Right renal pelvis (tissue), 4 donors: ENCODE measurements around the gene PITPNM3. TPM values are rescaled to one million over a fixed set of nuclear protein-coding genes. Genes with fewer than 3 reads are reported as not detected.

ENCODE experiments used
- DNase-seq, 4 donors: peaks; one replicate each; pipeline ENCODE4 v3.0.0-alpha.2; 2013; ENCODE audit warnings: low read depth in 4 of 4, low spot score in 3 of 4, missing footprints in 1 of 4
- polyA plus RNA-seq, 4 donors: library from polyadenylated mRNA; unstranded; fragments of 120-200 nt; gene quantifications; one replicate each; pipeline ENCODE4 v1.2.1, GENCODE V29; 2013; ENCODE audit not compliant: insufficient read length in 4 of 4

The PITPNM3 gene
- polyA plus RNA-seq, 4 donors: 8.0 to 11.2 (median 9.1) TPM

DNA sequence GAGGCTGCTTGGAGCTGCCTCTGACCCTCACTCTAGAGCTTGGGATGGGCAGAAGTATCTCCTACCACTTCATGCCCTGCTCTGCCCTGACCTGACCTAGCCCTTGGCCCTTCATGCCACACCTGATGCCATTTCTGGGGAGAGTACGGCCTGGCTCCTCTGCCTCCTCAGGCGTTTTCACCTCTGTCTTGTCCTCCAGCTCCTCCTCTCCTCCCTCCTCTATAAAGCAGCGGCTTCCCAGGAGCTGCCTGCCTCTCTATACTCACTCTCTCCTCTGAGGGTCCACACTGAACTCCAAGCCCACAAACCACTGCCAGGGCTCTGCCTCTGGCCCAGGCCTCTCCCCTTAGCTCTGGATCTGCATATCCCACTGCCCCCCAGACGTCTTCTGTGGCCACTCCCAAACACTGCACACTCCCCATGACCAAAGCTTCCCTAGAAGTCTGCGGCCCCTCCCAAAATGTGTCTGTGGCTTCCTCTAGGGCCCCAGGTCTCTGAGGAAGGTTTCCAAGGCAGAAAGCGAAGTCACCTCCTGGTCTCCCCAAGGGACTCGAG lies 52.6 kb downstream of the PITPNM3 start:
- DNase-seq: no peak

DNA sequence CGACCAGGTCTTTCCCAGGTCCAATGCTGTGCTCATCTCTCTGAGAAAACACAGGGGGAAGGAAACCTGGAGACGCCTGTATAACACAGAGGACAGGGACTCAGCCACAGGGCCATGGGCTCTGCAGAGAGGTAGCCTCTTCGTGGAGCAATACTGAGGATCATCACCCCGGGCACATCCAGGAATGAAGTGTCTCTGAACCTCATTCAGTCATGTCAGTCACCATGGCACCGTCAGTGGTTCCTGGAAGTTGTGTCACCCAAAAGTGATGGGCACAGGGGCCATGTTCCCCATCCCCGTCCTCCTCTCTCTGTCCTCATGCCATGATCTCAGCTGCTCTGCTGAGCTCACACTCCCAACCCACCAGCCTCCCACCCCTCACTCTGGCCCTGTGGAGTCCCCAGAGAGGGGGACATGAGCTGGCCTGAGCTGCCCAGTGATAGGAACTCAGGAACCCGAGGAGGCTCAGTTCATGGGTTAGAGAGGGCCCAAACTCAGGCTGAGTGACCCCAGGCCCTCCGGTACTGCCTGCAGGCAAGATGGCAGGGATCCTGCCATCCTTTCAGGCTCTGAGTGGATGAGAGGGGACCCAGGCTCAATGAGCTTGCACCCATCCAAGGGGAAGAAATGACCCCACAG lies 53.4 kb downstream of the PITPNM3 start:
- no peak for DNase-seq

DNA sequence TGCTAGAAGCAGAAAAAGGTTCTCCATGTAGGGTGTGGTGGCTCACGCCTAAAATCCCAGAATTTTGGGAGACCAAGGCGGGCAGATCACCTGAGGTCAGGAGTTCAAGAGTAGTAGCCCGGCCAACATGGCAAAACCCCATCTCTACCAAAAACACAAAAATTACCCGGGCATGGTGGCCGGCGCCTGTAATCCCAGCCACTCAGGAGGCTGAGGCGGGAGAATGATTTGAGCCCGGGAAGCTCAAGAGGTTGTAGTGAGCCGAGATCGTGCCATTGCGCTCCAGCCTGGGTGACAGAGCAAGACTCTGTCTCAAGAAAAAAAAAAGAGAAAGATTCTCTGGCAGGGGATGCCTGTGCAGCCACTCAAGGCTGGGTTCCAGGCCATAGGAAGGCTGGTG lies 54.2 kb downstream of the PITPNM3 start:
- no peak for DNase-seq

DNA sequence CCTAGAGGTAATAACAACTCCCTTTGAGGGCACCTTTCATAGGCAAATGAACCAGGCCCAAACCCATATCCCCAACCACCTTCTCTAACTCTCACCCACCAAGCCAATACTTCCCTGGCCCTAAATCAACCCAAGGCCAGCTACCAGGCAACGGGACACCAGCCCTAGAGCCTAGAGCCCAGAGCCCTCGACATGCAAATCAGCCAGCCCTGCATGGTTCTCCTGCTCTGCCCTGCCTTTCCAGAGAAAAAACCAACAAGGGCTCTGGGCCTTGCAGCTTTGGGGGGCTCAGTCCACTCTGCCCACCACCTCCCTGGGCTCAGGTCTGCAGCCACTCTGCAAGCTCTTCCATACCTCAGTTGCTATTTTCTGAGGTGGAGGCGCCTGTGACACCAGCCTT lies 55.0 kb downstream of the PITPNM3 start:
- DNase-seq: no peak

DNA sequence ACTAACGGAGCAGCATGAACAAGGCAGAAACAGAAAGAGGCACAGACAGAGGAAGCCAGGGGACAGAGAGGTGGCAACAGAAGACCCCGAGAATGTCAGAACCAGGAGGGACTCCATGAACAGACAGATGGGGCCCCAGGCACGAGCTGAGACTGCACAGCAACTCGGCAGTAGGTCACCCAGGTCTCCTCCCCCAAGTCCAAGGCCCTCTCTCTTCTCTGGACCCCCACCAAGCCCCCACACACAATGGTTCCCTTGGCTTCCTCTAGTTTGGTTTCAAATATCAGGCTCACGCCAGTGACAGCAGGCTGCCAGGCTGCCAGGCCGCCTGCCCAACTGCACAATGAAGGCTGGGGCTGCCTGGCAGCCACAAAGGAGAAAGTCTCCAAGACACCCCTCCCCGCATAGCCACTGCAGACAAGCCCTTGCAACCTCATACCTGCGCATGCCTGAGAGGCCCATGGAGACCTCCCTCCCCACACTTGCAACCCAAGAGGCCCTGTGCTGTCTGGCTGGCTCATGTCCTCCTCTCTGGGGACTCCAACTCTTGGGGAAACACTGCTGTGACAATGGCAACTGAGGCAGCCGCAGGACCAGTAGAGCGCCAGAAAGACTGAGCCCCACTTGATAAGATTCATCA lies 57.3 kb downstream of the PITPNM3 start:
- DNase-seq: no peak

DNA sequence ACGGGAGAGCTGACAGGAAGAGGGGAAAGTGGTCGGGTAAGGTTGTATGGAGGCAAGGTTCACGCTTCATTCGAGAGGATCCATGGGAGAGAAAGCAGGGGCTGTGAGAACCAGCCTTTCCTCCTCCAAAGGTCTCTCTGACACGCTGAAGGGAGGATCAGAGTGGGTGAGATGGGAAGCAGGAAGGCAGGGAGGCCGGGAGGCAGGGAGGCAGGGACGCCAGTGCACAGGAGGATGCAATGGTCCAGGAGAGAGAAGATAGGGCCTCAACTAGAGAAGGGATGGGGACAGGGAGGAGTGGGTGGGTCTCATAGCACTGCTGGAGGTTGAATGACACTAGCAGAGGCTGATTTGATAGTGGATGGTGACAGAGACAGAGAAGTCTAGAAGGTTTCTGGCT lies 58.0 kb downstream of the PITPNM3 start:
- no peak for DNase-seq

DNA sequence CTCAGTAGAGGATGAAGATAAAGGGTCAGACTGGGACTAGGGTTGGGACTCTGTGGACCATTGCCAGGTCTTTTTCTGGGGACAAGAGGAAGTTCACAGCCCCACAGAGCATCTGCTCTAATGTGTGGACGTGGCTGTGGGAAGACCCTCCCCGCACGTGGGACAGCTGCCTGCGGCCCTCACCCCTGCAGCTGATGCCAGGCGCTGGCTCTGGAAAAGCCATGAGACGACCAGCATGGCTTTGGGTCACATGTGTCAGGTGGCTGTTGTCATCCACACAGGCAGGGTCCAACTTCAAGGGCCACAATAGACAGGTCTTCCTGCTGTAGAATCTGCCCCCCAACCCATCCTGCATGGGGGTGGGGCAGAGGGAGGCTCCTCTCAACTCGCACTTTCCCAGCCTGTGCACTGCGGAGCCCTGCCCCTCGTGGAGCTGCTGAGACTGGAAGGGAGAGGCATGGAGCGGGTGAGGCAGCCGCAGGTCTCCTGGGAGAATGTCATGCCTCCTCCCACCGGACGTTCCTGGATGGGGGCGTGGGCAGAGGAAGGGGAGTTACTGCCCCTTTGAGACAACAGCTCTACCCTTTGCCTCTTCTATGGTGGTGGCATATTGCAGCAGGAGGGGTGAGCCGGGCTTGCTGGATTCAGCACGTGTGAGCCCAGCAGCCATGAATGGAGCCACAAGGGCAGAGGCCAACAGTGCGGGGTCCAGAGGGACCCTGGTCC lies 58.7 kb downstream of the PITPNM3 start:
- DNase-seq: no peak

DNA sequence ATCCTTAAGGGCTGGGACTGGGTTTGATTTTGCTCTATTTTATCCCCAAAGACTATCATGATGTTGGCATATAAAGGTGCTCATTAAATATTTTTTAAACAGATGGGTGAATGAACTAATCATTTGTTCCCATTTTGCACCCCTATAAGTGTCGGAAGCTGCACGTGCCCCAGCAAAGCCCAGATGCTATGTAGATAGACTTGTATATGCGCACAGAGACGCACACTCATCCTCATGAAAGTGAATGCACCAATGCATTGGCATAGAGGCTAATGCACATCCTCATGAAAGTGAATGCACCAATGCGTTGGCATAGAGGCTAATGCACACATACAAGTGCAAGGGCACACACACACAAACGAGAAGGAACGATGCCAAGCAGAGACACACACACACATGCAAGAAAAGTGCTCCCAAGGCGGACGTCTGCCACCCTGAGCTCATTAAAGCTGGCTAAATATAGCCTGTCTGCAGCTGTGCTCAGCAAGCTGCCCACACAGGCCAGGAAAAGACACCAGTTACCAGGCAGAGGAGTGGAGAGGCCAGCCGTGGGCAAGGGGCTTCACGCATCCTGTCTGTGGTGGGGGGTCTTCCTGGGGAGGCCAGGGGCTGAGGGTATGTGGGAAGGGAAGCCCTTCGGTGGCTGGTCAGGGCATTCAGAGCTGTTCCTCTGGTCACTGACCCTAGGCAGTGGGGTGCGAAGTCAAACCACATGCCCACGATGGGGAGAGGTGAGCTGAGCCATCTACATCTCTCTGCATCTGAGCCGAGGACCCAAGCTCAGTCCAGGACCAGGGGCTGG lies 59.5 kb downstream of the PITPNM3 start:
- no peak for DNase-seq

DNA sequence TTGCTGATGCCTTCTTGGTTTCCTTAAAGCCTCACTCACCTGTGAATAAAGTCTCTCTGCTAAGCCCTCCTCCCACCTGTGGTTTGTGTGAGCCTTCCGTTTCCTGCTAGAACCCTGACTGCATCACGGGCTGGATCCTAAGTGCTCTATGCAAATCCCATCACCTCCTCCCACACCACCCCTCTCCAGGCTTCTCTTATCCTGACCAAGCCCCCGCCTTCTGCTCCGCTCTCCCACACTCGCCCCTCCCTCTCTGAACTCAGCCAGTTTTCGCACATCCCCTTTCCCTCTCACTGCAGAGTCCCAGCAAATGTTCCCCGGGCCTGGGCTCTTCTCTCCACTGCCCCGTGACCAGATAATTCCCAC lies 60.3 kb downstream of the PITPNM3 start:
- peak in 1 of 4 donors; percentile 48 for DNase-seq

DNA sequence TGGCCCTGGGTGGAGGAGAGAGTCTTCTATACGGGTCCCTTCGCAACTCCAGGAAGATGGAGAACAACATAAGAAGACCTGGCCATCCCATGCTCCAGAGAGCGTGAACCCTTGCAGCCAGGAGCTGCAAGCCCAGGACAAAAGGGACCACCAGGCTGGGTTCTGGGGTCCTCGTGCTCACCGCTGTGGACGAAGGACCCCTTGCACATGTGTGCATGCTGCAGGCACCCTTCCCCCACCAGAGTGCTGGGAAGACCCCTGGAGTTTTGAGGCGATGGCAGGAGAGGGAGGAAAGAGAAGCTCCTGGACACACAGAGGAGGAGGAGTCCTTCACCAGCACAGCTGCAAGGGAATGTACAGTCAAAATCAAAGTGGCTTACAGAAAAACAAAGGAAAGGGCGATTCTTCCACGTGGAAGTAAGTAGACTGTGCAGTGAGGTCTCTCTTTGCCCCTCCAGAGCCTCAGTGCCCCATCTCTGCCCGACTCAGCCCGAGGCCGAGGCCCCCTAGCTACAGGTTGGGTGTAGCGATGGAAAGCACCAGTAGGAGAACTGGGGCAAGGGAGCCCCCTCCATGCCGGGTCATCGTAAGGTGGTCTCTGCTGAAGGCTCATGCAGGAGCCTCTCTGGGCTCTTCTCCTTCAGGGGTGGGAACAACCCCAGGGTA lies 60.8 kb downstream of the PITPNM3 start:
- DNase-seq: no peak

DNA sequence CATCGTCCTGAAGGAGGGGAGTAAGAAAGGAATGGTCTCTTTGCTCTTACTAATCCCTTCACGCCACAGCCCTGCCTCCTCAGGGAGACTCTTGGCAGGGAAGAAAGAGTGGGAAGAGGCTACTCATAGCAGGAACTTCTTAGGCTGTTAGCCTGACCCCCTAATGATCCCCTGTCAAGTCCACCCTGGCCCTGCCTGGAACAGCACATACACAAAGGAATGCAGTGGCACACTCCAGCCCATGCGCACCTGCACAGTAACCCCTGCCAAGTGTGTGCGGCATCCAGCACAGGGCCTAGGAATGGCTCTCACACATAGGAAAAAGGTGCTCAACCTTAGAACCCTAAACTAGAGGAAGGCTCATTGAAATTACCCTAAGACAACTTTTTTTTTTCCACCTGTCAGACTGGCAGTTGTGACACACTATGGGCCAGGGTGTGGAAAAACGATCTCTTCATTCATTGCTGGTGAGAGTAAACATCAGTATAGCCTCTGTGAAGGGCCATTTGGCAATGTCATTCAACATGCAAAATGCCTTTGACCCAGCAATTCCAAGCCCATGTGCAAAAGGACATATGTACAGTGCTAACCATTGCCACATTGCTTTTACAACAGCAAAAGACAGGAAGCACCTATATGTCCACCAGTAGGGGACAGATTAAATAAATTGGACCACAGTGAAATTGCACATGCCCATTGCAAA lies 62.0 kb downstream of the PITPNM3 start:
- no peak for DNase-seq

DNA sequence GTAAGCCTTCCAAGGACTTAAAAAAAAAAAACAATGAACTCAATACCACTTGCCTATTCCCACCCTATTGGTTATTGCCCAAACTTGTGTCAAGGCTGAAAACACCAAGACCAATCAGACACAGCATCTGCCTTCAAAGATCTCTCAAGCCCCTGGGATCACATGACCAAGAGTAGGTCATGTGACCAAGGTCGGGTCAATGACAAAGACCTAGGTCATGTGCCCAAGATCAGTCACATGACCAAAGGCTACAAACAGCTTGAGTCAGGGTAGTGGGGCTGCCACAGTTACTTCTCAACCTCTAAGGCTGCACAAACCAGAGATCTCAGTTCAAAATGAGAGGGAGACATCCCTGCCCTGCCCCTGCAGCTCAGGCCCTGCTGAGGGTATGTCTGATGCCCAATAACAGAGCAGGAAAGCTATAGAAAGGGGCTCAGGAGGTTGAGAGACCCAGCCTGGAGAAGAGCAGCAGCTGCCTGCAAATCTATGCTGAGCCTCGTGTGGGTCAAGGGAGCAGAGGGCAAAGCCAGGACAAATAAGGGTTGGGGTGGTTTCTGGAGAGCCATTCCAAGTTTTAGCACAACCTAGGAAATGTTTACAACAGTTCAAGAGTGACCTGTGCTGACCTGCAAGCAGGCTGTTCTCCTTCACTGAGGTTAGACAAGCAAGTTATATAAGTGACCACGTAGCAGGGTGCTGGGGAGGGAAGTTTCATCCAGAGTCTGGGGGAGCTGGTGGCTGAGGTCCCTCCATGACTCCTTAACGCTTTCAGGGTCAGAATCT lies 63.3 kb downstream of the PITPNM3 start:
- no peak for DNase-seq

DNA sequence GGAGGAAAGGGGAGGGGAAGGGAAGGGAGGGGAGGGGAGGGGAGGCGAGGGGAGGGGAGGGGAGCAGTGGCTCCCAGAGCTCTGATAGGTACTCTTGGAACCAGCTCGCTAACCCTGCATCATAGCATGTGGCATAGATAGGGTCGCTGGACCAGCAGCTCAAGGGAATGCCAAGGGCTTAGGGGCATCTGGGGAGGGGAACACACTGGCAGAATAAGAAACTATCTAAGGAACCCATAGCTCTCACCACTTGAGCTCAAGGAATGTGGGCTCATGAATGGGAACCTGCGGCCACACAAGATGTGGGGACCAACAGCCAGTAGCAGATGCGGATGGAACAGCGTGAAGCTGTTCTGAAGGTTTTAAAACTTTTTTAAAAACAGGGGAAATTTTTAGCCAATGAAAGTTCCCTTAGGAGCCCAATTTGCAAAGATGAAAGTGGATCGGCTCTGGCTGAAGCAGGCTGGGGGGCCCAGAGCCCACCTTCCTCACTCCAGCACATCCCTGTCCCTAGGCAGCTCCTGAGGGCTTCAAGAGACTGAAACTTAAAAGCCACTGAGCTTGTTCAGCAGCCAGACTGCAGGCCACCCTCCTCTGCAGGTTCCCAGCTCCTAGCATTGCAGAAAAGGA lies 65.2 kb downstream of the PITPNM3 start:
- no peak for DNase-seq

DNA sequence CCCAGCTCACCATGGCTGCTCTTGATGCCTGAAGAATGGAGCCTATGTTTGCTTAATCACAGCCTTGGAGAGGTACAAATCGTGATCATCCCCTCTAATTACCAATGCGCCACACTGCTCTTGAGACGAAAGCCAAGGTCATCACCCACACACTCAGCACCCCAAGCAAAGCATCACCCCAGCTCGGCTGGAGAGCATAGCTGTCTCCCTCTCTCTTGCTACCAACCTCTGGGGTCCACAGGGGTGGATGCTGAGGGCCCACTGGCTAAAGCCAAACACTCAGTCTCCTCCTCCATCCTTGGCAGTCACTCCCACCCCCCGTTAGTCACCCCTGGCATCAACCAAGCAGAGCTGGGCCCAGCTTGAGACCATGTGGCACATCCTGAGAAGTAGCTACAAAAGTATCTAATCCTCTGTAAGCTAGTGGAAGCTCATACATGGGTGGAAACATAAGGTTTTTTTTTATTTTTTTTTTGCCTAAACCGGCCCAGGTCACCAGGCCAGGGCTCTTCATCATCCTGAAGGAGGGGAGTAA lies 67.3 kb downstream of the PITPNM3 start:
- DNase-seq: no peak

DNA sequence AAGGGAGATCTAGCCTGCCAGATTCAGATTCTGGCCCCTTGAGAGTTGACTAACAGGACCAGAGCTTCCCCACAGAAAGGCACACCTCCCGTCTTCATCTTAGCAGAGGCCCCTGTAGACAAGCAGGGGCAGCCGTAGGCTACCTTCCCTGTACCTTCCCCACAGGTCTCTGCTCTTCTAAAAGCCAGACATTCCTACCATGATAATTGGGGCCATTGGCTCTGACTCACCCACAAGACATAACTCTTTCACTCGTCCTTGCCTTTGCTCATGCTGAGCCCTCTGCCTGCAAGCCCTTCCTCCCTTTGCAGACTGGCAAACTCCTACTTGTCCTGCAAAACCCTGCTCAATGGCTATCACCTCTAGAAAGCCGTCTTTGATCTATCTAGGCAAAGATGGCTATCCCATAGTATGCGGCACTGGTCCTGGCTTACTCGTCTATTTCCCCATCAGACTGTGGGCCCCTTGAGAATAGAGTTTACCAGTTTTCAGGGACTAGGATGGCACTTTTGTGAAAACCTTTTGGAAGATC lies 68.3 kb downstream of the PITPNM3 start:
- no peak for DNase-seq

DNA sequence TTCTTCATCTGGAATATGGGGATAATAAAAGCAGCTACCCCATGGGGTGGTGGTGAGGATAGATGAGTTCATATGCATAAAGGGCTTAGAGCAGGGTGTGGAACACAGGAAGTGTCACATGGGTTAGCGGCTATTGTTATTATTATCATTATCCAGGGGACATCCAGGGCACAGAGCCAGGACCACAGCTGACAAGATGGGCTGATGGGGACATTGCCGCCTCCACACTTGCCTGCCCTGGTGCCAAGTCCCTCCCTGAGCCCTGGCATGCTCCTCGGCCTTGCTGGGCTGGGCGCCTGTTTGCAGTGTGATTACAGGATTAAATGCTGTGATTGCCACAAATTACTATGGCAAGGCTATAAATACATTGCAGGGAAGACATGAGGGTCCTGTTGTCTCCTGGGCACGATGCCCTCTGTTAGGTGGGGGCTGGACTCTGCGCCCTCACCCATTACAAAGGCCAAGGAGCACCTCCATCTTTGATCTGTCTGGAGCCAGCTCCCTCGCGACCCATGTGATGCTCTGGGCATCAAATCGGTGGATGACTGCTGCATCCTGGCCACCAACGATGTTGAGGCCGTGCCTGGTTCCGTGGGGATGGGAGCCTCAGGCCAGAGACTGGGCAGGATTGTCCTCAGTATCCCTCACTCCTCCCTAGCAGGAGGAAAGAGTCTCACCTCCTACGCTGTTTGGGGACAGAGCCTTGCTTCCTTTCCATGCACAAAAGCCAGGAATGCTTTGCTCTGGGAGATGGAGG lies 68.9 kb downstream of the PITPNM3 start:
- DNase-seq: no peak

DNA sequence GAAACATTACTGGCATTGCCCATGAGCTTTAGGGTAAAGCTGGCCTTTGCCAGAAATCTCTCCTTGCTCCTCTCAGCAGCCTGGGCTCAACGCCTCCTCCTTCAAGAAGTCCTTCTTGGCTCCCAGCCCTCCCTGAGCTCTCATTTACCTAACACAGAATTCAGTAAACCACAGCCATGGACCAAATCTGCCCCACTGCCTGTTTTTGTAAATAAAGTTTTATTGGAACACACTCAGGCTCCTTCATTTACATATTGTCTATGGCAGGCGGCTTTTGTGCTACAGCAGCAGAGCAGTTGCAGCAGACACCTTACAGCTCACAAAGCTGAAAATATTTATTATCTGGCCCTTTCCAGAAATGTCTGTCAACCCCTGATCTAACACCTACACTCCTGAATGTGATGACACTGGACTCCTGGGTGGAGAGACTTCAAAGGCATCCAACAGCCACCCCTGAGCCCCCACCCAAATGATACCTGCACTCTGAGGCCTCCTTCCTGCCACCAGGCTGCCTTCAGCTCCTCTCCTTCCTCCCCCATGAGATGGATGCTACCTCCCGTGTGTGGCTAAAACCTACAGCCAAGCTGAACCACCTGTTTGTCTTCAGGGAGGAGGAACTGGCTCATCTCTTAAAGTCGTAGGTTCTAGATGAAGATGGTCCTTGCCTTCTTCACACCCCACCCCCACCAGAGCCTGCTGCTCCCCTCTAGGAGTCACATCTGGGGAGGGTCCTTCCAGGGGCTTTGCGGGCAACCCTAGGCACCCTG lies 70.5 kb downstream of the PITPNM3 start:
- no peak for DNase-seq
